BLaER1 (cell line): Measurements from ENCODE around the gene ELK3.

Experiments used
- H3K27ac ChIP-seq: shearing (Covaris generic); formaldehyde crosslinking; 2 replicates; pipeline ENCODE4 v1.8.1; 2022
- H3K27me3 ChIP-seq: shearing (Covaris generic); formaldehyde crosslinking; 2 replicates; pipeline ENCODE4 v1.8.1; 2022
- H3K36me3 ChIP-seq: shearing (Covaris generic); formaldehyde crosslinking; 2 replicates; pipeline ENCODE4 v1.8.1; 2022
- H3K4me1 ChIP-seq: shearing (Covaris generic); formaldehyde crosslinking; 2 replicates; pipeline ENCODE4 v1.8.1; 2022
- H3K4me2 ChIP-seq: shearing (Covaris generic); formaldehyde crosslinking; 2 replicates; pipeline ENCODE4 v1.8.1; 2022
- H3K4me3 ChIP-seq: shearing (Covaris generic); formaldehyde crosslinking; 2 replicates; pipeline ENCODE4 v1.8.1; 2022
- H3K9ac ChIP-seq: shearing (Covaris generic); formaldehyde crosslinking; 2 replicates; pipeline ENCODE4 v1.8.1; 2022
- H3K9me3 ChIP-seq: shearing (Covaris generic); formaldehyde crosslinking; 2 replicates; pipeline ENCODE4 v1.8.1; 2022
- H4K20me1 ChIP-seq: shearing (Covaris generic); formaldehyde crosslinking; 2 replicates; pipeline ENCODE4 v1.8.1; 2022
- Cebpa-rat ChIP-seq: shearing (Covaris generic); IDR thresholded peaks from 2 replicates; pipeline ENCODE4 v1.8.1; 2022

The ELK3 gene

GRCh38 chr12:96293093-96293492, 98.9 kb downstream of the ELK3 start:
- H3K4me3 ChIP-seq, result no peak overlapping the region

GRCh38 chr12:96294831-96295230, 100.7 kb downstream of the ELK3 start:
- H3K27me3 ChIP-seq, result no peaks in the 10 kb centered on the region
- no peak overlapping the region for H3K4me2 ChIP-seq
- H3K4me1 ChIP-seq, result no peaks in the 10 kb centered on the region
- H3K36me3 ChIP-seq, result peaks cover 67% of the 10 kb centered on the region
- H3K9ac ChIP-seq, result no peak overlapping the region
- no peak overlapping the region for H3K27ac ChIP-seq
- TF ChIP-seq Cebpa-rat, result no peak
- no peaks in the 10 kb centered on the region for H3K9me3 ChIP-seq
- no peaks in the 10 kb centered on the region for H4K20me1 ChIP-seq
- H3K4me3 ChIP-seq, result no peak overlapping the region

More at GRCh38 chr12:96293093-96293492, 98.9 kb downstream of the ELK3 start:
- H3K4me2 ChIP-seq, result no peak overlapping the region
- H3K9me3 ChIP-seq, result no peaks in the 10 kb centered on the region
- no peaks in the 10 kb centered on the region for H4K20me1 ChIP-seq
- TF ChIP-seq Cebpa-rat, result no peak
- H3K36me3 ChIP-seq, result peaks cover 71% of the 10 kb centered on the region
- no peaks in the 10 kb centered on the region for H3K27me3 ChIP-seq
- no peak overlapping the region for H3K27ac ChIP-seq
- H3K4me1 ChIP-seq, result no peaks in the 10 kb centered on the region
- H3K9ac ChIP-seq, result no peak overlapping the region

- no peaks in the 10 kb centered on the region for H3K27me3 ChIP-seq
- no peak overlapping the region for H3K4me2 ChIP-seq
- no peak overlapping the region for H3K9ac ChIP-seq
- TF ChIP-seq Cebpa-rat, result no peak
- no peaks in the 10 kb centered on the region for H3K9me3 ChIP-seq
- H3K27ac ChIP-seq, result no peak overlapping the region
- H3K36me3 ChIP-seq, result peaks cover 71% of the 10 kb centered on the region
- H3K4me3 ChIP-seq, result no peak overlapping the region
- H4K20me1 ChIP-seq, result no peaks in the 10 kb centered on the region
- H3K4me1 ChIP-seq, result no peaks in the 10 kb centered on the region
Measured at GRCh38 chr12:96295532-96296160, 101.5 kb downstream of the ELK3 start.

DNA sequence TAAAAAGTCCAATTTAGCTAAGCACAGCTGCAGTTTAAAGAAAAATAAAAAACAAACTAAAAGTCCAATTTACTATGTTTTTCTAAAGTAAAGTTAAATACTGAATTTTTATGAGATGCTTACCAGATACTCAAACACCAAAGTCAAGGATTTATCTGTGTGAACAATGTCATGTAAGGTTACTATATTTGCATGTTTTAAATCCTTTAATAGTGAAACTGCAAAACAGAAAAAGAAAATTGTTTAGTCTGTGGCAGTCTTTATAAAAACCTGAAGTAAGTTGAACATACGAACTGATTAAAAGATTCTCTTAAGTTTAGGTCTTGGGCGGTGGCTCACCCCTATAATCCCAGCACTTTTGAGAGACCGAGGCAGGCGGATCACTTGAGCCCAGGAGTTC, 103.3 kb downstream of the ELK3 start:
- Histone ChIP-seq H3K27me3 (no peaks in the 10 kb centered on the region), H3K4me3 (no peak overlapping the region), H3K9ac (no peak overlapping the region), H3K4me2 (no peak overlapping the region), H3K36me3 (peaks cover 56% of the 10 kb centered on the region), H3K27ac (no peak overlapping the region), H3K4me1 (no peaks in the 10 kb centered on the region), H3K9me3 (no peaks in the 10 kb centered on the region), H4K20me1 (no peaks in the 10 kb centered on the region)
- no peak for TF ChIP-seq Cebpa-rat

DNA sequence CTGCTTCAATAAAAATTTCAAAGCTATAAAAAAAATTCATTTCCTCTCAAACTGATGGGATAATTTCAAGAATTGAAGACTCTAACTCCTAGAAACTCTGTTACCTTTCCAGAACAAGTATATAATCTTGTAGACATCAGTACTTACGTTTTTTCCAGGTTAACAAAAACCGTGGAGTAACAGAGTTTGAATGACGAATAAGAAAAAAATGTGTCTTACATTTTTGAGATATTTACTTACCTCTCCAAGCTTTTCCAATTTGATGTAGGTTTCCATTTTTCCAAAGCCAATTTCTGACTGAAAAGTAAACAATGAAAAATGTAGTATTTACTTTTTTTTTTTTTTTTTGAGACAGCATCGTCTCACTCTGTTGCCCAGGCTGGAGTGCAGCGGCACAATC, 105.9 kb downstream of the ELK3 start:
- H3K27ac ChIP-seq, result no peak overlapping the region
- H3K4me1 ChIP-seq, result no peaks in the 10 kb centered on the region
- no peaks in the 10 kb centered on the region for H3K27me3 ChIP-seq
- no peak overlapping the region for H3K4me2 ChIP-seq
- H3K9ac ChIP-seq, result no peak overlapping the region
- H4K20me1 ChIP-seq, result peaks cover 10% of the 10 kb centered on the region; the same call in 1 of the 2 replicates
- no peak overlapping the region for H3K4me3 ChIP-seq
- H3K36me3 ChIP-seq, result peaks cover 35% of the 10 kb centered on the region
- H3K9me3 ChIP-seq, result no peaks in the 10 kb centered on the region
- no peak for TF ChIP-seq Cebpa-rat

- Histone ChIP-seq H3K27me3 (no peaks in the 10 kb centered on the region), H3K36me3 (peaks cover 33% of the 10 kb centered on the region), H3K4me1 (no peaks in the 10 kb centered on the region), H3K4me3 (no peak overlapping the region), H3K9ac (no peak overlapping the region), H3K27ac (no peak overlapping the region), H3K4me2 (no peak overlapping the region), H3K9me3 (no peaks in the 10 kb centered on the region), H4K20me1 (peaks cover 10% of the 10 kb centered on the region; the same call in 1 of the 2 replicates)
- TF ChIP-seq Cebpa-rat, result no peak
Measured at GRCh38 chr12:96301732-96302131, 107.6 kb downstream of the ELK3 start.

DNA sequence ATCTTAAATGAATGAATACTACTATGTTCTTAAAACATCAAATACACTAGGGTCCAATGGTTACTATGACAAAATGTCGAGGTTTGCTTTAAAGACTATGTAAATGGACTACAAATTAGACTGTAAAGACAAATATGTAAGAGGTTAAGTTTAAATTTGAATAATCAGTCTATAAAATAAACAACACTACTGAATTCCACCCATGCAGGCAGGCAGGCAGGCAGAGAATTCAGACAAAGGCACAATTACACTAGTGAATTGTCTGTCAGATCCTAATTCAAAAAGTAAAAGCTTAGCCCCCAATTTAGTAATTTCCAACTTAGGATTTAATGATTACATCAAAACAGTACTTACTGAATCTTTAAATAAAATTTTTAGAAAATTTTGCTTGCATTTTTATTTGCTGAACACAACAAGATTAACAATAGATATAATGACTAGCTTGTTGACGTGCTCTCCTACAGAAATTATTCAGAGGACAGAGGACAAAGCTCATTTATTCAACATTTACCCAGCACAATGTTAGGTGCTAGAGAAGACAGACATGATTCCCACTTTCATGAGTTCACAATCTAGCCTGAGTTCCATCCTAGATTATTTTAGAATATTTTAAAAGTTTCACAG, 108.6 kb downstream of the ELK3 start:
- Histone ChIP-seq H3K9ac (no peak overlapping the region), H3K9me3 (no peaks in the 10 kb centered on the region), H3K4me1 (no peaks in the 10 kb centered on the region), H4K20me1 (peaks cover 10% of the 10 kb centered on the region; the same call in 1 of the 2 replicates), H3K27me3 (no peaks in the 10 kb centered on the region), H3K4me2 (no peak overlapping the region), H3K4me3 (no peak overlapping the region), H3K27ac (no peak overlapping the region), H3K36me3 (peaks cover 40% of the 10 kb centered on the region)
- no peak for TF ChIP-seq Cebpa-rat

GRCh38 chr12:96303653-96304052, 109.5 kb downstream of the ELK3 start:
- no peak overlapping the region for H3K27ac ChIP-seq
- no peak for TF ChIP-seq Cebpa-rat

DNA sequence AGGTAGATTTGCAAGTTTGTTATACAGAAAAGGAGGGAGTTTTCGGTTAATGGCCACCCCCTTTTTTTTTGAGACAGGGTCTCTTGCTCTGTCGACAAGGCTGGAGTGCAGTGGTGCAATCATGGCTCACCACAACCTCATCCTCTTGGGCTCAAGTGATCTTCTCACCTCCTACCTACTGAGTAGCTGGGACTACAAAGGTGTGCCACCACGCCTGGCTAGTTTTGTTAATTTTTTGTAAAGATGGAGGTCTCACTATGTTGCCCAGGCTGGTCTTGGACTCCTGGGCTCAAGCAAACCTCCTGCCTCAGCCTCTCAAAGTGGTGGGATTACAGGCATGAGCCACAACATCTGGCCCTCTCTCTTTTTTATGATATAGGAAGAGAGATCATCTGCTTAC, 111.5 kb downstream of the ELK3 start:
- peaks cover 34% of the 10 kb centered on the region for H3K36me3 ChIP-seq
- H3K4me1 ChIP-seq, result no peaks in the 10 kb centered on the region
- H3K27ac ChIP-seq, result no peak overlapping the region
- no peaks in the 10 kb centered on the region; the same call in 1 of the 2 replicates for H3K9me3 ChIP-seq
- no peak for TF ChIP-seq Cebpa-rat
- peaks cover 10% of the 10 kb centered on the region; the same call in 1 of the 2 replicates for H4K20me1 ChIP-seq
- H3K4me2 ChIP-seq, result no peak overlapping the region
- no peak overlapping the region for H3K9ac ChIP-seq
- no peaks in the 10 kb centered on the region for H3K27me3 ChIP-seq
- no peak overlapping the region for H3K4me3 ChIP-seq

More at GRCh38 chr12:96303653-96304052, 109.5 kb downstream of the ELK3 start:
- Histone ChIP-seq H3K4me1 (no peaks in the 10 kb centered on the region), H3K36me3 (peaks cover 44% of the 10 kb centered on the region), H3K4me3 (no peak overlapping the region), H3K4me2 (no peak overlapping the region), H3K27me3 (no peaks in the 10 kb centered on the region), H4K20me1 (peaks cover 10% of the 10 kb centered on the region; the same call in 1 of the 2 replicates), H3K9me3 (no peaks in the 10 kb centered on the region), H3K9ac (no peak overlapping the region)

- H3K9ac ChIP-seq, result no peak overlapping the region
- no peak for TF ChIP-seq Cebpa-rat
- no peak overlapping the region for H3K4me2 ChIP-seq
- no peak overlapping the region for H3K4me3 ChIP-seq
- no peaks in the 10 kb centered on the region for H3K4me1 ChIP-seq
- H3K9me3 ChIP-seq, result no peaks in the 10 kb centered on the region; the same call in 1 of the 2 replicates
- H3K27me3 ChIP-seq, result no peaks in the 10 kb centered on the region
- H3K27ac ChIP-seq, result no peak overlapping the region
- peaks cover 37% of the 10 kb centered on the region for H3K36me3 ChIP-seq
- H4K20me1 ChIP-seq, result 0 out of 2 replicates have a peak, but pooled peaks cover under 1% of the 10 kb centered on the region
Measured at GRCh38 chr12:96308881-96309280, 114.7 kb downstream of the ELK3 start.
